HG03095 (cell line): ENCODE measurements around the gene PDE6B.

Experiments used
- ATAC-seq: cut with Tn5 transposase; IDR thresholded peaks from one replicate; pipeline ENCODE4 v1.9.1; 2021; ENCODE audit warnings: moderate library complexity; ENCODE audit not compliant: unreplicated experiment

The PDE6B gene

GRCh38 chr4:600850-601515 lies 24.4 kb upstream of the PDE6B start:
- no peak for ATAC-seq

- ATAC-seq, result no peak
Measured at GRCh38 chr4:601612-602558, 23.5 kb upstream of the PDE6B start.

- no peak for ATAC-seq
Measured at GRCh38 chr4:602559-602942, 22.8 kb upstream of the PDE6B start.

GRCh38 chr4:604131-604530 lies 21.2 kb upstream of the PDE6B start:
- no peak for ATAC-seq

- no peak for ATAC-seq
Measured at GRCh38 chr4:605702-606425, 19.5 kb upstream of the PDE6B start.

GRCh38 chr4:608236-608635 lies 17.1 kb upstream of the PDE6B start:
- no peak for ATAC-seq

GRCh38 chr4:609400-610050 lies 15.8 kb upstream of the PDE6B start:
- no peak for ATAC-seq

GRCh38 chr4:610411-611261 lies 14.7 kb upstream of the PDE6B start:
- no peak for ATAC-seq

GRCh38 chr4:612052-612748 lies 13.2 kb upstream of the PDE6B start:
- ATAC-seq, result no peak

GRCh38 chr4:612749-613125 lies 12.6 kb upstream of the PDE6B start:
- no peak for ATAC-seq

GRCh38 chr4:613126-613525 lies 12.2 kb upstream of the PDE6B start:
- no peak for ATAC-seq

GRCh38 chr4:616091-616490 lies 9.3 kb upstream of the PDE6B start:
- no peak for ATAC-seq

GRCh38 chr4:616911-617643 lies 8.3 kb upstream of the PDE6B start:
- no peak for ATAC-seq

GRCh38 chr4:617644-618641 lies 7.4 kb upstream of the PDE6B start:
- ATAC-seq, result no peak

GRCh38 chr4:620201-620600 lies 5.2 kb upstream of the PDE6B start:
- no peak for ATAC-seq

GRCh38 chr4:620851-621261 lies 4.5 kb upstream of the PDE6B start:
- ATAC-seq, result no peak

- ATAC-seq, result no peak
Measured at GRCh38 chr4:621296-622070, 3.9 kb upstream of the PDE6B start.
